ENCODE measurements around the gene ACTG2.
"Not testable (repeated sequence)": the region's sequence is repeated elsewhere in the genome, so short reads cannot be mapped to it uniquely, and the experiment has no call there.

Gene ACTG2

DNA sequence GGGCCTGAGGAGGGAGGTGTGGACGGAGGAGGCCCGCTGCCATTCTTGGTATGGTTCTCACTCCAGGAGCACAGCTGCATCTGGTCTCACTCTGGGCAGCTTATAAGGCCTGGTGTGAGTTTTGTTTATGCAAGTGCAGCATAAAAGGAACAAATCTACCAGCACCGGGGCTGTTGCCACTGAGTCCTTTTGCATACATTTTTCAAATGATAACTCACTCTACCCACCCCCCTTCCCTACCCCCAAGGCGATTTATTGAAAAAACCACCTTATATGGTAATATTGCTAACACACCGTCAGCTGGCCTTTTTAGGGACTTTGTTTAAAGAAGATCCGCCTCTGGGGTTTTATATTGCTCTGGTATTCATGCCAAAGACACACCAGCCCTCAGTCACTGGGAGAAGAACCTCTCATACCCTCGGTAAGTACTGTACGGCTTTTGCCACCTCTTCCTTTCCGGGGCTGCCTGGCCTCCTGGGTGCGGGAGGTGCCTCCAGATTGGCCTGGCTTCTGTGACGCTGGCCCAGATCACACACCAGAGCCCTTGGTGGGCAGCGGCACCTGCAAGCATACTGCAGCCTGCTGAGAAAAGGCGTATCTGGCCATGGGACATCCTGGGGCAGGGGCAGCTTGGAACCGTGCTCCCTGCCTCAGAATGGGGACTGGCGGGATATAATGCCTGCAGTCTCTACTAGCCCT is at the start of gene ACTG2:
TSS of gene ACTG2 (plus strand) at position 378 of the 699 bp plus-strand sequence. CDS start 8,304 bp downstream, outside the sequence.
- DNase-seq, result no peak

DNA sequence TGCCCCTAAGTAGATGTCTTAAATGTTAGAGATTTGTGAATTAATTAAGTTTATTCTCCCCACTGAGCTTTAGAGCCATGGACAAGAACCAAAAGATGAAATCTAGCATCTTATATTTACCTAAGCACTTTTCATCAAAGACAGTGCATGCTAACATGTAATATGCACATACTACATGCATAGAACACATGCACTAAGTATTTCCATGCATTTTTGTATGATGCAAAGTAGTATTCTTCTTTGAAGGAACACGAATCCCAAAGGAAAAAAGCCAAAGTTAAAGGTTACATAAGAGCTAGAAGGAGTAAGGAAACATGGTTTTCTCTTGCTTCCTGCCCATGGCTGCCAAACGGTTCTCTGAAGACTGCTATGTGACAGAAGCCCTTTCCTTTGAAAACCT is 48.7 kb upstream of the ACTG2 start:
- no peak for DNase-seq

DNA sequence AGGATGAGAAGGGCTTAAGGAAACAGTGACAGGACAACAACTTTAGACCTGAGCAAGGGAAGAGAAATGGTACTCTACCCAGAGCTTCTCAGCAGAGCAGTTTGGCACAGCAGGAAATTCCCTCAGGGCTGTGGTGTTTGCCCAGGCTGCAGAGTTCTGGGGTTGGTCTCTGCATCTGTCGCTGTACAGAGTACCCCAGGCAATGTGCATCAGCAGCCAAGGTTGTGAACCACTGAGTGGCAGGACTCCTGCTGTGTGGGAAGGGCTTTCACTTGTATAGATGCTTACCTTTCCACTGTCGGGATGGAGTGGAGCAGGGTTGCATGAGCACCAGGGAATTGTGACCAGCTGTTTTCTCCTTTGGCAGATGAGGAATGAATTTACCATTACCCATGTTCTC is 42.8 kb upstream of the ACTG2 start:
- peak; percentile 95 for DNase-seq

DNA sequence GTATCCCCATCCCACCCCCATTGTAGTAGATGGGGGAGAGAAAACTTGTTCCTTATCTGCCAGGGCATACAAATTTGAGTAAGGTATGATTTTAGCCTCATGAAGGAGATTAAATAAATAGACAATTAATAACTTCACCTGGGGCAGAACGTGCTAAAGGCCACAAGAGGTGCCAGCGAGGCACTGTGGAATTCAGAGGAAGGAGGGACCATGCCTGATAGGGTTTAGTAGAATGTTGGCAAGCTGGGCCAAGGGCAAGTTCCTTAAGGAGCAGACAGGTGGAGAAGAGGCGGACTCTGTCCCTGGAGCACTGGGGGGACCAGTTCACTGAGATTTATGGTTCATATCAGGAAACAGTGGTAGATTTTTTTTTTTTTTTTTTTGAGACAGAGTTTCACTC is 41.5 kb upstream of the ACTG2 start:
- DNase-seq, result no peak

DNA sequence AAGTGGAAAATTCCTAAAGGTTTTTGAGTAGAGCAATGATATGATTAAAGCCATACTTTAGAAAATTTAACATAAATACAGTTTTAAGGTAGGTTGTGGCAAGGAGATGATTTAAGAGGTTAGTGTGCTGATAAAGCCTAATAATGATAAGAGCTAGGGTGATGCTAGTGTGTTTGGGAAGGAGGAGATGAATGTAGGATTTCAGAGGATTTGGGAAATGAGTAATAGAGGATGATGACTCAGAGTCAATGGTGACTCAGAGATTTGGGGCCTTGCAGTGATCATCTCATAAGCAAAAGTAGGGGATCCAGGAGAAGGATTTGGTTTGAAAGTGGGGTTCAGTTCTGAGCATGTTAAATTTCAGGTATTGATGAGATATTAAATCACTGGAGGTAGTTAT is 40.8 kb upstream of the ACTG2 start:
- no peak for DNase-seq

DNA sequence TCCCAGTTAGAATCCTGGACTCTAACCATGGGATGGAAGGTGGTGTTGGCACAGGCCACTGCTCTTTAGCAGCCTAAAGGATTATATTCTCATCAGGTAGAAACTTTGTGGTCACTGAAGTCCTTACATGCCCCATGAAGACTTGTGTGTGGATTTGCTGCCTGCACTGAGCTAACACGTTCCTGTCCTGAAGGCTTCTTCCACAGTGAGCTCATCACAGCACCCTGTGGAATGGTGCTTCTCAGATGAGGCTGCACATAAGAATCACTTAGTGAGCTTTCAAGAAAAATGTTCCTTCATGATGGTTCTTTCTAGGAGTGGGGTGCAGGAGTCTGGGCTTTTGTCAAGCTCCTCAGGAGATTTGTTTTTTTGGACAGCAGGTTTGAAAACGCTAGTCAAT is 37.3 kb upstream of the ACTG2 start:
- DNase-seq, result no peak

DNA sequence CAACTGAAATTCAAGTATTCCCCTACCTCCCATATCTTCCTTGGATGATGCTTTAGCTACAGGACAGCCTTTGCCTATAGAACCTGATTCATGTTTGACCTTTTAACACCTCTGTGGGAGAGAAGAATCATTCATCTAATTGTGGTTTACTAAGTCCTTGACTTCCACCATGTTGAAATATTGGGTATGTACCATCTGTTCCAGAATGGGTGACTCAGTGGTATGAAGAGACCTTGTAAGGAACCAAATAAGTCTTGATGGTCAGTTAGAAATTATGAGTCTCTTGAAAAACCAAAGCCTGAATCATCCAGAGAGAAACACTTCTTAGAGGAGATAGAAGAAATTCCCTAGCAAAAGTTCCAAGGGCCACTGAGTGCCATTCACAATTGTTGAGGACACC is 36.6 kb upstream of the ACTG2 start:
- no peak for DNase-seq

DNA sequence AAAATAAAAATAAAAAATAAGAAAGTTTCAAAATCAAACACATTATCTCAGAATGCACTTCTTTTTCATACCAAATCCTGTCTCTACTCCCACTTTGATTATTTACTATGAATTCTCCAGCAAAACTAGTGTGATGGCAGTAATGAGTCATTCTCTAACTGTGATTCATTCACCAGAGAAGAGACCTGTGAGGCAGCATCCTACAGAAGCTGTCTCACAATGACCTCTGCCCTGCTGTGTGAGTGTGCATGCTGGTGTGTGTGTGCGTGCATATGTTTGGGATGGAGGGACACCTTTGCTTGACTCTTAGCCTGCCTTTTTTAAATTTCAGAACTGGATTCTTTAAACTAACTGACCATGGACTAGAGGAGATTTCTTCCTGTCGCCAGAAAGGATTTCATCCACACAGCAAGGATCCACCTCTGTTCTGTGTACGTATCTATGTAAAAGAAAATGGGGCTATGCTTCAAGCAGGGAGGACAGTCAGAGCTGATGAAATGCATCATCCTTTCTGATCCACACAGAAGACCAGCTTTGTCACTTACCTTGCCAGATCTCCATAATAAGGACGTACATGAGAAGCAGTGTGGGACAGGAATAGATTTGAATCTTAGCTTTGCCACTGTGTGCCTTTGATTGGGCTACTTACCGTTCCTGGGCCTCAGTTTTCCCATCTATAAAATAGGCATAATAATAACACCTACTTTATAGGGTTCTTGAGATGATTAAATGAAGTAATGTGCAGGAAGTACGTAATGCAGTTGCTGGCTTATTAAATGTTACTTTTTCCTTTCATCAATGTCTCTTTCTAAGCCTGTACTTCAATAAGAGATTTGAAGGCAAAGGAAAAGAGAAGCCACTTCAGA is 32.9 kb upstream of the ACTG2 start:
- DNase-seq, result no peak

DNA sequence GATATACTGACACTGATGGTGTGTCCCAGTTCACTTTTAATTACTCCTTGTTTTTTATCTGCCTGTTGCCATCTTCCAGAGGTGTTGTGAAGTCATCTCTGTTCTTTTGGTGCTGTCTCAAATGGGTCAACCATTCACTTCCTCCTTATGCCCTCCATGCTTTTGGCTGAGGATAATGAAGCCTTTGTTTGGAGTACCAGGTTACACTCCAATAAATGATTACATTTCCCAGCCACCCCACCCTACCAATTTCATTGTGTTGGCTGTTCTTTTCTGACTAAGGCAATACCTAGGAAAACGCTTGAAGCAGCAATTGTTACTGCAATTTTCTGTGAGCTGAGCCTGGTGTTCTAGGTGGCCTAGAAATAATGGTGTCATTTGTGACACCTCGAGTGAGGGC is 29.8 kb upstream of the ACTG2 start:
- DNase-seq, result no peak

DNA sequence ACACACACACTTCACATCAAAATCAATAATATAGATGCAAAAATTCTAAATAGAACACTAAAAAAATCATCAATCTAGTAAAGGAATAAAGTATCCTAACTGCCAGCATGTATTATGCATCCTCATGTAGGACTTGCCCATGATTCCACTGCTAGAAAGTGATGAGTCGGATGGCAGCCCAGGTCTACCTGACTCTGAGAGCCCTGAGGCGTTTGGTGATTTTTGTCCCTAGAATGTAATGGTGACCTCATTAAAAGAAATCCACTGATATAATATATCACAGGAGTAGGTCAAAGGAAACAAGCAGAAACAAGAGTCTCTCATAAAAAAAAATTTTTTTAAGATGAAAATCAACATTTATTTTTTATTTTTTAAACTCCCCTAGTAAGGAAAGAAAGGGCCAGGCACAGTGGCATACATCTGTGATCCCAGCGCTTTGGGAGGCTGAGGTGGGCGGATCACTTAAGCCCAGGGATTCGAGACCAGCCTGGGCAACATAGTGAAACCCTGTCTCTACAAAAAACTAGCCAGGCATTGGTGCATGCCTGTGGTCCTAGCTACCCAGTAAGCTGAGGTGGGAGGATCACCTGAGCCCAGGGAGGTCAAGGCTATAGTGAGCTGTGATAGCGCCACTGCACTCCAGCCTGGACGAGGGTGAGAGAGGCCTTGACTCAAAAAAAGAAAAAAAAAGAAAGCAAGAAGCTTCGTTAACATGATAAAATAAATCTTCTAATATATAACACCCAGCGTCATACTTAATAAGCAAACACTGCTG is 24.4 kb upstream of the ACTG2 start:
- no peak for DNase-seq

DNA sequence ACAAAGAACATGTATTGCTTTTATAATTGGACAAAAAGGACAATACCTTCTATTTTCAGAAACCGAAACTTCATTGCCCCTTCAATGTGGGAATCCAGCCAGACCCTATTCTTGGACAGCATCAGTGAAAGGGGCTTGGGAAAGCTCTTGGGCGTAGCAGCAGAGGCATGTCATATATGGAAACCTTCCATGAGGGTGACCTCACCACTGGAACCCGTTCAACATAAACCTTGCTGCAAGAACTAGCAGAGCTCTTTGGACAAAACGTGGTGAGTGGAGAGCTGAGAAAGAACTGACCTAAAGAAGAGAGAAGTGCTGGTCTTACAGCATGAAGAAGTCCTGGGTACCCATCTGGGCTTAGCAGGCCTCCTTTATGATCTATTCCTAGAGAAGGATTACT is 22.7 kb upstream of the ACTG2 start:
- no peak for DNase-seq

DNA sequence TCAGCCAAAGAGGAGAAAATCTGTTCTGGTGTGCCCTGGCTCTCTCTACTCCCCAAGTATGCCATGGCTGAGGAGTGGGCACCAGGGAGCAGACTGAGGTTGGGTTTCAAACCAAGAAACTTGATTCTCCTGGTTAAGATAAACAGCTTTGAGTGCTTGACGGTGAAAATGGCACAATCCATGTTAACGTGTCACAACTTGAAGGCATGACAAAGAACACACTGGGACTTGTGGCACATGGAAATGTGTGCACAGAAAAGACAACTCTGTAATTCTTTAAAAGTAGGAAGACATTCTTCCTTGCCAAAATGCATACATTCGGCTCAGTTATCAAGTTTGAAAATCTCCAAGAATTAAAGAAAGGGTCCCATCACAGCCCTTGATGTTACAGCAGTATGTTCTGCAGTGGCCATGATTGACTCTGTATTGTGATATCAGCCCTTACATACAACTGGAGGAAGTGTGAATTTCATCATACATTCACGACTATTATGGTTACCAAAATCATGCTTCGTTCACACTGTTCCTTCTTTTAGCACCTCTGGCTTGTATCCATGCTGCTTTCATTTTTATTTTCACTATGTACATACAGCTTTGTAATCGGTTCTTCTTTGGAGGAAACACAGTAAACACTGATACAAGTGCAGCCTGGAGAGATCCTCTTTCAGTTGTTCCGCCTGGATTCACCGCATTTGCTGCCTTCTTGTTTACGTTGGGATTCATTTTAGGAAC is 15.6 kb upstream of the ACTG2 start:
- peak; percentile 93 for DNase-seq

DNA sequence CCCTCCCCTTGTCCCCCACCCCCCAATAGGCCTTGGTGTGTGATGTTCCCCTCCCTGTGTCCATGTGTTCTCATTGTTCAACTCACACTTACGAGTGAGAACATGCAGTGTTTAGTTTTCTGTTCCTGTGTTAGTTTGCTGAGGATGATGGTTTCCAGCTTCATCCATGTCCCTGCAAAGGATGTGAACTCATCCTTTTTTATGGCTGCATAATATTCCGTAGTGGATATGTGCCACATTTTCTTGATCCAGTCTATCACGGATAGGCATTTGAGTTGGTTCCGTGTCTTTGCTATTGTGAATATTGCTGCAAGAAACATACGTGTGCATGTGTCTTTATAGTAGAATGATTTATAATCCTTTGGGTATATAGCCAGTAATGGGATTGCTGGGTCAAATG is 14.8 kb upstream of the ACTG2 start:
- not testable (repeated sequence) for DNase-seq

DNA sequence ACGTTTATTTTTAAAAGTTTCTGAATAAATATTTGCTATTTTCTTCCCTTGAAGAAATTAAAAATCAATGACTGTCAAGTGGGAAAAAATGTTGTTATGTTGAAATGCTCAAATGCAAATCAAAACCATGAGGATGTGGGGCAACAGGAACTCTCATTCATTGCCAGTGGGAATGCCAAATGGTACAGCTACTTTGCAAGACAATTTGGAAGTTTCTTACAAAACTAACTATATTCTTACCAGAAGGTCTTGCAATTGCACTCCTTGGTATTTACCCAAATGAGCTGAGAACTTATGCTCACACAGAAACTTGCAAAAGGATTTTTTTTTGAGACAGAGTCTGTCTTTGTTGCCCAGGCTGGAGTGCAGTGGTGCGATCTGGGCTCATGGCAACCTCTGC is 7.4 kb upstream of the ACTG2 start:
- DNase-seq, result no peak

DNA sequence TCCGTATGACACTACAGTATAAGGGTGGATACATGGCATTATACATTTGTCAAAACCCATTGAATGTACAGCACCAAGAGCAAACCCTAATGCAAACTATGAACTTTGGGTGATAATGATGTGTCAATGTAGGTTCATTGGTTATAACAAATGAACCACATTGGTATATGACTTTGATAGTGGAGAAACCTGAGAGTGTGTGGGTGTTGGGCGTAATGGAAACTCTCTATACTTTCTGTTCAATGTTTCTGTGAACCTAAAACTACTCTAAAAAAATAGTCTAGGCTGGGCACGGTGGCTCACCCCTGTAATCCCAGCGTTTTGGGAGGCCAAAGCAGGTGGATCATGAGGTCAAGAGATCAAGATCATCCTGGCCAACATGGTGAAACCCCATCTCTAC is 6.5 kb upstream of the ACTG2 start:
- no peak for DNase-seq

DNA sequence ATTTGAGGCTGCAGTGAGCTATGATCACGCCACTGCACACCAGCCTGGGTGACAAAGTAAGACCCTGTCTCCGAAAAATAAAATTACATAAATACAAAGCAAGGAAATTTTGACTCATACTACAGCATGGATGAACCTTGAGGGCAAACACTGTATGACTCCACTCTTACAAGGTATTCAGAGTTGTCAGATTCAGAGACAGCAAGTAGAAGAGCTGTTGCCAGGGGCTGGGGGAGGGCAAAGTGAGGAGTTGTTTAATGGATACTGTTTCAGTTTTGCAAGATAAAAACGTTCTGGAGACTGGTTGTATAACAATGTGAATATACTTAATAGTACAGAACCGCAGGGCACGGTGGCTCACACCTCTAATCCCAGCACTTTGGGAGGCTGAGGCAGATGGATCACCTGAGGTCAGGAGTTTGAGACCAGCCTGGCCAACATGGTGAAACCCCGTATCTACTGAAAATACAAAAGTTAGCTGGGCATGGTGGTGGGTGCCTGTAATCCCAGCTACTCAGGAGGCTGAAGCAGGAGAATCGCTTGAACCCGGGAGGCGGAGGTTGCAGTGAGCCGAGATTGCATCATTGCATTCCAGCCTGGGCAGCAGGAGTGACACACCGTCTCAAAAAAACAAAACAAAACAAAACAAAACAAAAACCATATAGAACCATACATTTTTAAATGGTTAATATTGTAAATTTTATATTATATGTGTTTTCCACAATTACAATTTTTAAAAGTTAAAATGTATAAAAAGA is 5.0 kb upstream of the ACTG2 start:
- not testable (repeated sequence) for DNase-seq

DNA sequence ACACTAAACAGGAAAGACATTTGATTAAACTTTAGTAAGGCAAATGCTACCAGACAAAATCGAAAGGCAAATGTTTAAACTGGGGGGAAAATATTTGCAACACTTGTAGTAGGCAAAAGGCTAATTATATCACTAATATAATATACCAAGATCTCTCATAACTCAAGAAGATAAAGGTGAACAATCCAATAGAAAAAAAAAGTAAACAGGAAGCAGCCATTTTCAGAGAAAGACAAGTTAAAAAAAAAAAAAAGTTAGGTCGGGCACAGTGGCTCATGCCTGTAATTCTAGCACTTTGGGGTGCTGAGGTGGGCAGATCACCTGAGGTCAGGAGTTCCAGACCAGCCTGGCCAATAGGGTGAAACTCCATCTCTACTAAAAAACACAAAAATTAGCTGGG is 4.4 kb upstream of the ACTG2 start:
- DNase-seq, result no peak

DNA sequence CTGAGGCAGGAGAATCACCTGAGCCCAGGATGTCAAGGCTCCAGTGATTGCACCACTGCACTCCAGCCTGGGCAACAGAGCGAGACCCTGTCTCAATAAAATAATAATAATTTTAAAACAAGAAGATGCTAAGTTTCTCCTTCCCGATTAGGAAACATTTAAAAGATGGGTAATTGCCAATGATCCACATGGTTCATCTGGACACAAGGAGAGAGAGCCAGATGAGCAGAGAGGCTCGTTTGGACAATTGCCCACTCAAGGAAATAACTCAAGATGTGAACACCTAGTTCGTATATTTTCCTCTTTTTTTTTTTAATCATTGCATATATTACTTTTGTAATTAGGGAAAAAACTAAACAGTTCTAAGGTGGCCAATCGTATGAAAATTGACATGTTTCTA is 3.6 kb upstream of the ACTG2 start:
- no peak for DNase-seq

DNA sequence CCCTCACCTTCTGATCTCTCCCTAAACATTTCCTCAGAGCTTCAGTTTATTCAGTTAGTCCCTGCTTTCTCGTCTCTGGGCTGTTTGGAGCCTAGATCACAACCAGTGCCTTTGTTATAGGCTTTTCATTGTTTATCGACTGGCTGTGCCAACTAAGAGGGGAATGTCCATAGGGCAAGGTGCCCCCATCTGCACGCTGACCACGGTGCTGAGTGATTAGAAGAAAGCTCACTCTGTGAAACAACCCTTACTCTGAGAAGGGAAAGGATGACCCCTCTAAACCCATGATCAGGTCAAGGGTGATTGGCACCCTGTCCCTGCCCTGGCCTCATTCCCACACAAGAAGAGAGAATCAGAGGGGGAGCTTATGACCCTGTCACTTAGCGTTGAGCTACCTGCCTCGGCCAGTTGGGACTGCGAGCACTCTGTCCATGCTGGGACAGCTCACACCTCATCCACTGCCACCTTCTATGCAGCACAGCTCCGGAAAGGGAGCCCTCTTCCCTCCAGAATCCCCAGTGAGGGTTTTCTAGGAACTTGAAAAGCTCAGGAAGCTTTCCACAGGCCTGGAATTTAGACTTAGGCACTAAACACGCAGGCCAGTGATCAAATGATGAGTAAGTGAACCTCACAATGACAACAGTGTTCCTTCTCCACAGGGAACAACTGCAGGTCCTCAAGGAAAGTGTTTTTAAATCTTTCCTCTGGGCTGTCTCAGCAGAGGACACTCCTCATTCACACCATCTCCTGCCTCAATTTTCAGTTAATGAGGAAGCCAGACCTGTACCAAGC is 2.3 kb upstream of the ACTG2 start:
- DNase-seq, result no peak

DNA sequence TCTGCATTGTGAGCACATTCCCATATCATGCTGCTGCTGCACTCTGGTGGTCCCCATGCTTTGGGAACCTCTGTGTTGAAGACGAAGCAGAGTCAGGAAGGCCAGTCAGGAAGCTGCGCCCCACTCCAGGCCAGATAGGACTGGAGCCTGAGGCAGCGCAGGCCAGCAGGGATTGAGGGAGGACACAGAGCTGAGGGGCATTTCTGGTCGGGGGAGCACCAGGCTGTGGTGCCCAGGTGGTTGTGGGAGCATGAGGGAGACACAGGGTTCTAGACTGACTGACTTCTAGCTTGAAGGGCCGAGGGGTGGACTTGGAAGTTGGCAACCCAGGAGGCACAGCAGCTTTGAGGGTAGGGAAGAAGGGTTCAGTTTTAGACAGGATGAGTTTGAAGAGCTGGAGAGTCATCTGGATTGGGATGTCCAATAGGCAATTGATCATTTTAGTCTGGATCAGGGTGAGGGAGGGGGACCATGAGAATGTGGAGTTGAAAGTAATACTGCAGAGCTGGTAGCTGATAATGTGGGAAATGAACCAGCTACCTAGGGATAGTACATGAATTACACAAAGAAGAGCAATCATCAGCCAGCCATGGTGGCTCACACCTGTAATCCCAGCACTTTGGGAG is 1.4 kb upstream of the ACTG2 start:
- DNase-seq, result no peak
